EH (cell line): ENCODE data around the gene SOBP.

Source experiments
- DNase-seq: peaks from one replicate; pipeline ENCODE4 v3.0.0-alpha.2; 2015; ENCODE audit warnings: low read depth

Gene SOBP

GRCh38 chr6:107617341-107617932 is 127.5 kb downstream of the SOBP start:
- no peak for DNase-seq

DNA sequence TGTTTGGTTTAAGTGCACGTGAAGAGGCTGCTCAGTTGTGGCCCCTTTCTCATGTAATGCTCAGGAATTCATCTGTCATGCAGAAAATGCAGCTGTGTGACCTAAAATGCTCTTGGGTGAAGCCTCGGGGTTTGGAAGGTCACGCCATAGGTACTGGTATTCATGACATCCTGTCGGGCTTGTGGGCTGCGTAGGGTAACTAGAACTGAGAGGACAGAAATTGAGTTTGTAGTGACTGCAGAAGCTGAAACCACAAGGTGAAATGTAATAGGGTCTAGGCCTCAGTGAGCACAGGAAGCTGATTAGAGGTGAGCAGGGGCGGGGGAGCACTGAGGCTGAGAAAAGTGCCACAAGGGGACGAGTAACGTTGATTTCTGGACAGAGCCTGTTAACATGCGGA is 128.8 kb downstream of the SOBP start:
- DNase-seq, result no peak

- no peak for DNase-seq
Observed at GRCh38 chr6:107620732-107621131, 130.8 kb downstream of the SOBP start.

DNA sequence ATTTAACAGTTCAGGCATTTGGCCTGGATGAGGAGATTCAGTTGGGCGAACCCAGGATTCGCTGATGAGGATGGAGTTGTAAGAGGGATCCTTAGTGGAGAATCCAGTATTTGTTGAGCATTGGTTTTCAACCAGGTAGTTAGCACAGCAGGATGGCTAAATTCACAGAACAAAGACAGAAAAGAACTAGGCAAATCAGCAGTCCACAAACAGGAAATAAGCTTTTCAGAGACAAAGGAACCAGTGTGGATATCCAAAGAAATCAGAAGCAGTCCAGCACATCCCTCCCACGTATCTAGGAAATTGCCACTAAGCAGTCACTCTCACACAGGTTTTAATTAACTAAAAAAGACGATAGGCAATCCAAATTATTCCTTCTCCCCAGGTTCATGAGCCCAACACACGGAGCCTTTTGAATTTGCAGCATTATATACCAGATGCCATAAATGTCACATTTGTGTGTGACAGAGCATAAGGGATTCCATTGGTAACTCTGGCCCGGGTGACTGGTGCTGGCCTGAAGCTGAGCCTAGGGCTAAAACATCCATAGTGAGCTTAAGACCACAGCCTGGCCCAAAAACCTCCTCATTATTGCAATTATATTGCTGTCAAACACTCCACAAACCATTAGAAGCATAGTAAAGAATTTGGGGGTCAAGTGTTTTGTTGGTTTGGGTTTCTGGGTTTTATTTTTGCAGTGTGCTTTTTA is 131.5 kb downstream of the SOBP start:
- DNase-seq, result no peak

DNA sequence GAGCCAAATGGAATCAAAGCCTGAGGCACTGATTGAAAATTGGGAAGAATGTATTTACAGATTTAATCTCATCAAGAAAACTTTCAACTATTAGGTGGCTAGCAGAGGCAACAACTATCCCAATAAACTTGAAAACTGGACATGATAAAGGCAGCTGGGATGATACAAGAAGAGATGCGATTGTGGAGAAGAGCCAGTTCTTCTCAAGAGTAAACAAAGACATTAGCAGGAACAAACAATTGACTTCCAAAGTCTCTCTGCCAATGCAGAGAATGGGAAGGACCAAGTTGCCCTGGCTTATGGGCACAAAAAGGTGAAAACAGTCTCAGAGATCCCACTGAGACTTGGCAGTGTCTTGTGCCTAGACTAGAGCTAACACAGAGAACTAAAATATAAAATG is 132.4 kb downstream of the SOBP start:
- no peak for DNase-seq

DNA sequence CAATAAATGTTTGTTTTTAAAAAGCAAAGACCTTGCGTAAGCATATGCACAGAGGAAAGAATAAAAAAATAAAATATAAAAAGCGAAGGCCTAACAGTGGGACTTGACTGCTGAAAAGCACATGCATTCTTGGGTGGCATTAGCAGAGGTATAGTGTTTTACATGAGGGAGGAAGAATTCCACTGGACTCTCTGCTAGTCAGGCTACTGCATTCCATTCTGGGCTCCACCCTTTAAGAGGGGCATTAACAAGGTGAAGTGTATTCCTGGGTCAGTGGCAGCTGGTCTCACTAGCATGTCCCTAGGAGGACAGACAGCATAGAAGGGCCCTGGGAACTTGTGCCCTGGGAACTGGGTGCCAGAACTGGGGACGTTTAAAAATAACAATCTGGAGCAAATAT is 134.1 kb downstream of the SOBP start:
- no peak for DNase-seq

- no peak for DNase-seq
Observed at GRCh38 chr6:107624541-107624940, 134.6 kb downstream of the SOBP start.

GRCh38 chr6:107625264-107625663 is 135.3 kb downstream of the SOBP start:
- DNase-seq, result no peak

DNA sequence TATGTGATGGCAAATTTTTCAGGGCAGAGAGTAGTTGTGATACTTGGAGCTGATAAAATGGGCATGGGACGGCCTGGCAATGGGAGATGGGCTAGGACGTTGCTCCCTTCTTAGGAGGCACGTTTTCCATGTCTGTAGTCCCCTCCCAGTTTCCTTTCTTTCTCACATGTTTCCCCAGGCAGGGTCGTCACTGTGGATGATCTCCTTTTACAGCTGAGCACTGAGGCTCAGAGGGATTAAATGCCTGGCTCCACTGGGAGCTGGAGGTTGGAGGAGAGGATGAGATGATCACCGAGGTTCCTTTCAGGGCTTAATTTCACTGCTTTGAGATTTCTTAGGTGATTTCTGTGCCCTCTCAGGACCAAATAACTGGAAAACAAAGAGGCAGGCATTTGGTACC is 136.7 kb downstream of the SOBP start:
- no peak for DNase-seq

GRCh38 chr6:107627969-107628368 is 138.1 kb downstream of the SOBP start:
- no peak for DNase-seq

- no peak for DNase-seq
Observed at GRCh38 chr6:107628878-107629277, 139.0 kb downstream of the SOBP start.

- DNase-seq, result no peak
Observed at GRCh38 chr6:107629548-107630129, 139.7 kb downstream of the SOBP start.

GRCh38 chr6:107630348-107630977 is 140.5 kb downstream of the SOBP start:
- no peak for DNase-seq

- DNase-seq, result no peak
Observed at GRCh38 chr6:107632381-107633136, 142.6 kb downstream of the SOBP start.

DNA sequence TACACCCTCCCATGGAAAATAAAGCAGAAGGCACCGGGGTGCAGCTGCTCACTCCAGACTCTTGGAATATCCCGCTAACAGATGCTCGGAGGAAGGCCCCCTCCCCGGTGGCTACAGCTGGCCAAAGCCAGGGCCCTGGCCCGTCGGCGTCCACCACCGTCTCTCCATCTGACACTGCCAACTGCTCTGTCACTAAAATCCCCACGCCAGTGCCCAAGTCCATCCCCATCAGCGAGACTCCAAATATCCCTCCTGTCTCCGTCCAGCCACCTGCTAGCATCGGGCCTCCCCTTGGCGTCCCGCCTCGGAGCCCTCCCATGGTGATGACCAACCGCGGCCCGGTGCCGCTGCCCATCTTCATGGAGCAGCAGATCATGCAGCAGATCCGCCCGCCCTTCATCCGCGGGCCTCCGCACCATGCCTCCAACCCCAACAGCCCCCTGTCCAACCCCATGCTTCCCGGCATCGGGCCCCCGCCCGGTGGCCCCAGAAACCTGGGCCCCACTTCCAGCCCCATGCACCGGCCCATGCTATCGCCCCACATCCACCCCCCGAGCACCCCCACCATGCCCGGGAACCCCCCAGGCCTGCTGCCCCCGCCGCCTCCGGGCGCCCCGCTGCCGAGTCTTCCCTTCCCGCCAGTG is 143.9 kb downstream of the SOBP start:
- DNase-seq, result no peak

DNA sequence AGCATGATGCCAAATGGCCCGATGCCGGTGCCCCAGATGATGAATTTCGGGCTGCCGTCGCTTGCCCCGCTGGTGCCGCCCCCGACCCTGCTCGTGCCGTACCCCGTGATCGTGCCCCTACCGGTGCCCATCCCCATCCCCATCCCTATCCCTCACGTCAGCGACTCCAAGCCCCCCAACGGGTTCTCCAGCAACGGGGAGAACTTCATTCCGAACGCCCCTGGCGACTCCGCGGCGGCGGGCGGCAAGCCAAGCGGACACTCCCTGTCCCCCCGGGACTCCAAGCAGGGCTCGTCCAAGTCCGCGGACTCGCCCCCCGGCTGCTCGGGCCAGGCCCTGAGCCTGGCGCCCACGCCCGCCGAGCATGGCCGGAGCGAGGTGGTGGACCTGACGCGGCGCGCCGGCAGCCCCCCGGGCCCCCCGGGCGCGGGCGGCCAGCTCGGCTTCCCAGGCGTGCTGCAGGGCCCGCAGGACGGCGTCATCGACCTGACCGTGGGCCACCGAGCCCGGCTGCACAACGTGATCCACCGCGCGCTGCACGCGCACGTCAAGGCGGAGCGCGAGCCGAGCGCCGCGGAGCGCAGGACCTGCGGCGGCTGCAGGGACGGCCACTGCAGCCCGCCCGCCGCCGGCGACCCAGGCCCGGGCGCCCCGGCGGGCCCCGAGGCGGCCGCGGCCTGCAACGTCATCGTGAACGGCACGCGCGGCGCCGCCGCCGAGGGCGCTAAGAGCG is 144.6 kb downstream of the SOBP start:
- DNase-seq, result no peak

- DNase-seq, result no peak
Observed at GRCh38 chr6:107635057-107635515, 145.2 kb downstream of the SOBP start.

- DNase-seq, result no peak
Observed at GRCh38 chr6:107636486-107636885, 146.6 kb downstream of the SOBP start.

DNA sequence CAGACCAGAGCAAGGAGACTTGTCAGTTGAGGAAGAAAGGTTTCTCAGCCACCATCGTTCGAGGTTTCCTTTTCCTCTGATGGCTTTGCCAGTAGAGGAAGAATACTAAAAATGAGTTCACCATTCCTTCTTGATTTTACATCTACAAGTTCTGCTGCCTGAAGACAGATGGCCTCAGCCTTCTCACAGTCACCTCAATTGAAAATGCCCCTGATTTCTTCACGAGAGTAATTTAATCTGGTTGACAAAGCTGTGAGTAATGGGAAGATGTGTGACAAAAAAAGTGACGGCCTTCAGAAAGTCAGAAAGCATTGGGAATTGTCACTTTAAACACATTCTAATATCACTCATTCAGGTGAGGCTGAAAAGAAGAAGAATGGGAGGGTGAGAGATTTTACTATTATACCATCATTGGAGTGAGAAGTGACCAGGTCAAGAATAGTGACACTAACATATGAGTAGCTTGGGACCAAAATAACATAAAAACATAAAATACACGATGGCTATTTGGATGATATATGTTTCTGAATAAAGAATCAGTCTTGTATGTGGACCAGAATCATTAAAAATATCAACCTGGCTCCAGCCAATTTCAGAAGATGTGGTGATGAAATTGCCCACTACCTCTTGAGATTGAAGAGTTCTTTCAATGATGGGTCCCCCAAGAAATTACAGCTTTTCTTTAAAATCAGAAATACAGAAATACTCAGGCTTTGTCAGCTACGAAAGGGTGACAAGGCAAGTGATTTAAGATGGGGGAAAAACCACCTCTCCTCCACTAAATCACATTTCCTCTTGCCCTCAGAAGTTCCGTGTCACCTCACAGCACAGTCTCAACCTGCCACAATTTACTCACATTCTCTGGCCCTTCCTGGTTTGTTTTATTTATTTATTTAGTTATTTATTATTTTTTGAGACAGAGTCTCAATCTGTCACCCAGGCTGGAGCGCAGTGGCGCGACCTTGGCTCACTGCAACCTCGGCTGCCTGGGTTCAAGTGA is 147.7 kb downstream of the SOBP start:
- DNase-seq, result no peak

GRCh38 chr6:107638493-107638892 is 148.6 kb downstream of the SOBP start:
- DNase-seq, result no peak
